ENCODE results near the gene PTCH2. TPM values are rescaled to one million over a fixed set of nuclear protein-coding genes. Genes with fewer than 3 reads are reported as not detected.
A peak's percentile ranks its signal among the peaks of the same experiment; 100 is the strongest.

The PTCH2 gene
- total and polyA plus RNA-seq, 2 of the 13 experiments (the other 11 are each of a cell fraction or from before 2014, with no cell fraction given) = 0.60 to 1.5 TPM

DNA sequence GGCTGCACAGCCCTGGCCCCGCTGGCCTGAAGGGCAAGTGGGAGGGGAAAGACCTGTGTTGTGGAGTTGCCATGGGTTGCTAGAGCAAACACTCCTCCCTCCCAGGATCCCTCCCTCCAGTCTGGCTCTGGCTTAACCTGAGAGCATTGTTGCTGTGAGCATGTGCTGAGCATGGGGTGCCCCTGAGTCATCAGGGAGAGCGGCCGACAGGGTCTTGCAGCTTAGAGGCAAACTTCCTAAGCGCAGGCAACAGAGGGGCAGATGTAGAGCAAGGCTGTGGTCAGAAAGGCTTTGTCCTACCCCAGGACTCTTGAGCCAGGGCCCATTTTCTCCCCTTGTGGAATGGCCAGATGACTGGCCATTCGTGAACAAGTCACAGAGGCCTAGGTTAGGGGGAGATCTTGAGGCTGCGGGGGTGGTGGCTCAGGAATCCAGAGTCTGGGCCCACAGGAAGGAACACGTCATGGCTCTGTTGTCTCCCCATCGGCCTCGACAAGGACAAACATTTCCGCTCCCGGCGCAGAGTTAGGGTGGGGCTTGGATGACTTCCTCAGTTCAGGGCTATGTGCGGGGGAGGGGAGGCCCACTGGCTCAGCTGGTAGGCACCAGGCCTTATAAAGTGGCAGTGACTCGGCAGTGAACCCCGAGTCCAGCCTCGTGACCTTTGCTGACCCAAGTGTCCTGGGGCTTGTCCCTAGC is 35.5 kb downstream of the PTCH2 start (continued):
- TF ChIP-seq, protein P1, sequence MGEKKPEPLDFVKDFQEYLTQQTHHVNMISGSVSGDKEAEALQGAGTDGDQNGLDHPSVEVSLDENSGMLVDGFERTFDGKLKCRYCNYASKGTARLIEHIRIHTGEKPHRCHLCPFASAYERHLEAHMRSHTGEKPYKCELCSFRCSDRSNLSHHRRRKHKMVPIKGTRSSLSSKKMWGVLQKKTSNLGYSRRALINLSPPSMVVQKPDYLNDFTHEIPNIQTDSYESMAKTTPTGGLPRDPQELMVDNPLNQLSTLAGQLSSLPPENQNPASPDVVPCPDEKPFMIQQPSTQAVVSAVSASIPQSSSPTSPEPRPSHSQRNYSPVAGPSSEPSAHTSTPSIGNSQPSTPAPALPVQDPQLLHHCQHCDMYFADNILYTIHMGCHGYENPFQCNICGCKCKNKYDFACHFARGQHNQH (CRISPR knock-in tag; IDR thresholded peaks at IDR 0.05) = 0 out of 2 replicates have a peak, but pooled peaks have one; percentile 38
- TF ChIP-seq, protein P2, sequence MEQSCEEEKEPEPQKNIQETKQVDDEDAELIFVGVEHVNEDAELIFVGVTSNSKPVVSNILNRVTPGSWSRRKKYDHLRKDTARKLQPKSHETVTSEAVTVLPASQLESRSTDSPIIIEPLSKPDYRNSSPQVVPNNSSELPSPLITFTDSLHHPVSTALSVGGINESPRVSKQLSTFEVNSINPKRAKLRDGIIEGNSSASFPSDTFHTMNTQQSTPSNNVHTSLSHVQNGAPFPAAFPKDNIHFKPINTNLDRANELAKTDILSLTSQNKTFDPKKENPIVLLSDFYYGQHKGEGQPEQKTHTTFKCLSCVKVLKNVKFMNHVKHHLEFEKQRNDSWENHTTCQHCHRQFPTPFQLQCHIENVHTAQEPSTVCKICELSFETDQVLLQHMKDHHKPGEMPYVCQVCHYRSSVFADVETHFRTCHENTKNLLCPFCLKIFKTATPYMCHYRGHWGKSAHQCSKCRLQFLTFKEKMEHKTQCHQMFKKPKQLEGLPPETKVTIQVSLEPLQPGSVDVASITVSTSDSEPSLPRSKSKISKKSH (CRISPR knock-in tag; IDR thresholded peaks at IDR 0.05; ENCODE audit: borderline replicate concordance) = no peak; the same call in 1 of the 2 replicates
- peak; percentile 86 for TF ChIP-seq RFX3 (CRISPR knock-in tag; IDR thresholded peaks at IDR 0.05)
- peak; percentile 35; the same call in 1 of the 2 replicates for TF ChIP-seq SRY (CRISPR knock-in tag; IDR thresholded peaks at IDR 0.05)
- no peak for TF ChIP-seq ZFP36L2 (CRISPR knock-in tag; IDR thresholded peaks at IDR 0.05)
- TF ChIP-seq KAT7 (CRISPR knock-in tag; IDR thresholded peaks at IDR 0.05; ENCODE audit: borderline replicate concordance) = no peak
- TF ChIP-seq PHF20 (CRISPR knock-in tag; IDR thresholded peaks at IDR 0.05) = peak; percentile 76
- peak; percentile 81; the same call in 1 of the 2 replicates for TF ChIP-seq MEF2D (CRISPR knock-in tag; IDR thresholded peaks at IDR 0.05)
- TF ChIP-seq, protein P3, sequence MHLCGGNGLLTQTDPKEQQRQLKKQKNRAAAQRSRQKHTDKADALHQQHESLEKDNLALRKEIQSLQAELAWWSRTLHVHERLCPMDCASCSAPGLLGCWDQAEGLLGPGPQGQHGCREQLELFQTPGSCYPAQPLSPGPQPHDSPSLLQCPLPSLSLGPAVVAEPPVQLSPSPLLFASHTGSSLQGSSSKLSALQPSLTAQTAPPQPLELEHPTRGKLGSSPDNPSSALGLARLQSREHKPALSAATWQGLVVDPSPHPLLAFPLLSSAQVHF (CRISPR knock-in tag; IDR thresholded peaks at IDR 0.05) = no peak
- TF ChIP-seq, protein P4, sequence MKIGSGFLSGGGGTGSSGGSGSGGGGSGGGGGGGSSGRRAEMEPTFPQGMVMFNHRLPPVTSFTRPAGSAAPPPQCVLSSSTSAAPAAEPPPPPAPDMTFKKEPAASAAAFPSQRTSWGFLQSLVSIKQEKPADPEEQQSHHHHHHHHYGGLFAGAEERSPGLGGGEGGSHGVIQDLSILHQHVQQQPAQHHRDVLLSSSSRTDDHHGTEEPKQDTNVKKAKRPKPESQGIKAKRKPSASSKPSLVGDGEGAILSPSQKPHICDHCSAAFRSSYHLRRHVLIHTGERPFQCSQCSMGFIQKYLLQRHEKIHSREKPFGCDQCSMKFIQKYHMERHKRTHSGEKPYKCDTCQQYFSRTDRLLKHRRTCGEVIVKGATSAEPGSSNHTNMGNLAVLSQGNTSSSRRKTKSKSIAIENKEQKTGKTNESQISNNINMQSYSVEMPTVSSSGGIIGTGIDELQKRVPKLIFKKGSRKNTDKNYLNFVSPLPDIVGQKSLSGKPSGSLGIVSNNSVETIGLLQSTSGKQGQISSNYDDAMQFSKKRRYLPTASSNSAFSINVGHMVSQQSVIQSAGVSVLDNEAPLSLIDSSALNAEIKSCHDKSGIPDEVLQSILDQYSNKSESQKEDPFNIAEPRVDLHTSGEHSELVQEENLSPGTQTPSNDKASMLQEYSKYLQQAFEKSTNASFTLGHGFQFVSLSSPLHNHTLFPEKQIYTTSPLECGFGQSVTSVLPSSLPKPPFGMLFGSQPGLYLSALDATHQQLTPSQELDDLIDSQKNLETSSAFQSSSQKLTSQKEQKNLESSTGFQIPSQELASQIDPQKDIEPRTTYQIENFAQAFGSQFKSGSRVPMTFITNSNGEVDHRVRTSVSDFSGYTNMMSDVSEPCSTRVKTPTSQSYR (CRISPR knock-in tag; IDR thresholded peaks at IDR 0.05; ENCODE audit: borderline replicate concordance) = peak; percentile 88; the same call in 1 of the 2 replicates
- no peak for TF ChIP-seq PLRG1 (conservative IDR thresholded peaks at IDR 0.05)
- peak; percentile 71 to 92; a peak in 3 of 4 replicates for TF ChIP-seq EP300 (IDR thresholded peaks at IDR 0.05; ENCODE audit: low read depth in 2 of 2, low read length in 2 of 2)
- TF ChIP-seq EP300 (CRISPR knock-in tag; IDR thresholded peaks at IDR 0.05; ENCODE audit: borderline replicate concordance) = peak; percentile 57; the same call in 1 of the 2 replicates
- TF ChIP-seq ZNF850 (CRISPR knock-in tag; conservative IDR thresholded peaks at IDR 0.05) = no peak
- no peak for TF ChIP-seq ZNF841 (CRISPR knock-in tag; IDR thresholded peaks at IDR 0.05; ENCODE audit: borderline replicate concordance)
- TF ChIP-seq FOXA1 (IDR thresholded peaks at IDR 0.05) = no peak
- TF ChIP-seq FOXA1 (CRISPR knock-in tag; IDR thresholded peaks at IDR 0.05) = peak; percentile 54
- TF ChIP-seq ZKSCAN1 (IDR thresholded peaks at IDR 0.05; ENCODE audit: low read length) = no peak
- TF ChIP-seq SYNCRIP (IDR thresholded peaks at IDR 0.05; ENCODE audit: insufficient read depth, low read depth, low read length) = no peak
- TF ChIP-seq ZFP41 (CRISPR knock-in tag; IDR thresholded peaks at IDR 0.05; ENCODE audit: borderline replicate concordance) = peak; percentile 94; the same call in 1 of the 2 replicates
- TF ChIP-seq NFYC (CRISPR knock-in tag; IDR thresholded peaks at IDR 0.05) = no peak; the same call in 1 of the 2 replicates
- no peak for TF ChIP-seq SATB2 (CRISPR knock-in tag; IDR thresholded peaks at IDR 0.05)
- no peak; the same call in 1 of the 2 replicates for TF ChIP-seq ZNF256 (CRISPR knock-in tag; conservative IDR thresholded peaks at IDR 0.05)
- TF ChIP-seq PHF21A (CRISPR knock-in tag; IDR thresholded peaks at IDR 0.05) = peak; percentile 88

Data from HepG2 (cell line).